ENCODE measurements around the gene SLC22A23.

- TF ChIP-seq CTCF (IDR thresholded peaks at IDR 0.05; ENCODE audit: low read length) (no peak), EZH2 (optimal IDR thresholded peaks at IDR 0.05; ENCODE audit: low read depth, low read length) (no peak)
Observed at GRCh38 chr6:3291987-3292386, 164.9 kb downstream of the SLC22A23 start.

All from MM.1S (cell line).